GM21515 (cell line): ENCODE results near the gene LRP4.

Experiments
- ATAC-seq: cut with Tn5 transposase; IDR thresholded peaks from one replicate; pipeline ENCODE4 v1.9.1; 2021; ENCODE audit not compliant: unreplicated experiment

The LRP4 gene

DNA sequence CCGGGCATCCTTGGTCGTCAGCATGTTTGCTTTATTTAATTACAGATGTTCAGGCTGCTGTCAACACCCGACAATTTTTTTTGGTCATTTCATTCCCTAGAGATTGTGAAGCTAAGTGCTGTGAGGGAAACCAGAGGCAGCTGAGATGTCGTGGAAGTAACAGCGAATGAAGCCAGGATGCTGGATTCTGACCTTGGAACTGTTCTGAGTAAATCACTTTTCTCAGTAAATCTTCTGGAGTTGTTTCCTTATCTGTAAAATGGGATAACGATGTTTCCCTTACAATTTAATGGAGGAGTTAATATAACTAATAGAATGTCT lies 71.9 kb downstream of the LRP4 start:
- no peak for ATAC-seq

DNA sequence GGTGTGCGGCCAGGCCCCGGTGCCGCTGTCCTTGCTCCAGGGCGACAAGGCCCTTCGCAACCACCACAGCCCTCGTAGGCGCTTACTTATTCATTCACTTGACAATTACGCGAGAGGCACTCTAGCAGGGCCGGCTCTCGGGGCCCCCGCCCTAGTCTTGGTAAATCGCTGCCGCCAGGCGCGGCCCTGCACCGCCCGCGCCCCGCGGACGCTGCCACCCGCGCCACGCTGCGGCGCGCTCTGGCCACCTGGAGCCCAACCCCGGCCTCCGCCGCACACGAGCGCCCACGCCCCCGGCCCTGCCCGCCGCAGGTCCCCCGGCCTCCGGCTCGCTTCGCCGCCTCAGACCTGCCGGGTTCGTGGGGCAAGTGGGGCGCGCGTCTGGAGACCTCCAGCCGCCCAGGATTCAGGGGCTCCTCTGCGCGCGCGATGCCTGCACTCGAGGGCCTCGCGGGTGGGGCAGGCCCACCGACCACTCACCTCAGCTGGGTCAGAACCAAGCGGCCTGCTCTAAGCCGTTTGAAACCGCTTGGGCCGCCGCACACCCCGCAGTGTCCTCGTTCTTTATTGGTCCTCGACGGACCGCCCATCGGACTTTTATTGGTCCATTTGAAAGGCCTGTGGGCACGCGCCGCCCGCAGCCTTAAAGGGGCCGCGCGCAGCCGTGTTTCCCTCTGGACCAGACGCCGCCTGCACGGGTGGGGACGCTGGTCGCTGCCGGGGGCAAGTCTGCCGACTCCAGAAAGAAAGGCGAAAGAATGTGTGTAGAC lies 72.4 kb downstream of the LRP4 start, which contains the start of gene CKAP5:
CKAP5 (minus strand) TSS at position 541 of the 770 bp plus-strand sequence. CDS start 25,049 bp downstream, outside the sequence.
- ATAC-seq: peak; percentile 93

DNA sequence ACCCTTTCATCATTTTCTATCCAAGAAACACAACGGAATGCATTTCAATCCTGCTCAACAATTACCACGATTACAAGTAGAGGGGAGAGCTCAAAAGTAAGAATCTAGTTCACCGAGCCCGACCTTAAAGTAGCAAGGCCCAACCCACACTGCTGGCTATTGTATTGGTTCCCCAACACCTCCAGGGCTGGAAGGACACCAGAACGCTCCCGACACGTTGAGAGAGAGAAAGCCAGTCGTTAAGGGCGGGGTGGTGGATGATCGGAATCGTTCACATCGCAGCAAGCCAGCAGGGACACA lies 73.0 kb downstream of the LRP4 start:
- no peak for ATAC-seq

DNA sequence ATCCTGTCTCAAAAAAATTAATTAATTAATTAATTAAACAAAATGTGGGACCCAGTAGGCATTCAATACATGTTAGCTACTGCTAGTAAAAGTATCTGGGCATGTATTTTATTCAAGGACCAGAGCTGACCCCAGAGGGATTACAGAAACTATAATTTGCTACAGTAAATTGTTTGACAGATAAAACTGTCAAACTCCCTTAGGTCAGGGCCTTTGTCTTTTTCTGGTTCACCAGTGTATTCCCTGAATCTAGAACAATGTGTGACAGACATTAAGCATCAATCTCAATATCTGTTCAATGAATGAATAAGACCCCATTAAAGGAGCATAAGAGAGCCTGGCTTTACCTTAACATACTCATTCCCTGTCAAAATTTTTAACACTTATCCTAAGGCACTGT lies 78.2 kb downstream of the LRP4 start:
- ATAC-seq: no peak

DNA sequence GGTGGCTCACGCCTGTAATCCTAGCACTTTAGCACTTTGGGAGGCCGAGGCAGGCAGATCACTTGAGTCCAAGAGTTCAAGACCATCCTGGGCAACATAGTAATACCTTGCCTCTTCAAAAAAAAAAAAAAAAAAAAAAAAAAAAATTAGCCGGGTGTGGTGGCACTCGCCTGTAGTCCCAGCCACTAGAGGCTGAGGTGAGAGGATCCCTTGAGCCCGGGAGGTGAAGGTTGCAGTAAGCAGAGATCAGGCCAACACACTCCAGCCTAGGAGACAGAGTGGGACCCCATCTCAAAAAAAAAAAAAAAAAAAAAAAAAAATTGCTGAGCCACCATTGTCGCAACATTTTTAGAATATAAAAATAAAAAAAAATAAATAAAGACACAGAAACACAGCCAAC lies 79.8 kb downstream of the LRP4 start:
- ATAC-seq: no peak

DNA sequence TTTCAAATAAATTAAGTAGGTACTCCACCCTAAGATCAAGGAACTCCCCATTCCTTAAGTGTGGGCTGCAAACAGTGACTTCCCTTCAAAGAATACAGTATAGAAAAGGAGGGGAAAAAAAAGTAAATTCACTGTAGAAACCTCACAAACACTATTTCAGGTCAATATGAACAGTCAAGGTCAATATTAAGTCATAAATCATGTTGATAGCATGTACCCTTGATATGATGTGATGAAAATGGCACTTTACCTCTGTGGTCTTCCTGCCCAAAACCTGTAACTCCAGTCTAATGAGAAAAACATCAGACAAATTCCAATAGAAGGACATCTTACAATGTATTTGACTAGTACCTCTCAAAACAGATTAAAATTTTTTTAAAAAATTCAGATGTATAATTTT lies 80.5 kb downstream of the LRP4 start:
- no peak for ATAC-seq

DNA sequence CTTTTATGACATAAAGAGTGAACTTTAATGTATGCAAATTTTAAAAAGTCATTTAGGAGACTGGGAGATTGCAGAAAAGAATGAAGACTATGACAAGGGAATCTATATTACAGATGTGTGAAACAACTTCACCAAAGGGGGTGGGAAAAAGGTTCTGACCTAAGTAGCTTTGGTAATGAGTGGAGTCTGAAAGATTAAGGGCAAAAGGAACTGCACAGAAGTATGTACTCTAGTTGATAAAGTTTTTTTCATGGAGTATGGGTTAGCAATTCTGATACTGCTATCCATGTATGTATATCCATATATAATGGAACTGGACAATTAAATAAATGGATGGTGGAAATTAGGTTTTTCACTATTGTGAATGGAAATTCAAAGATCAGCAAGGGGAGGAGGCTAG lies 81.5 kb downstream of the LRP4 start:
- ATAC-seq: no peak

DNA sequence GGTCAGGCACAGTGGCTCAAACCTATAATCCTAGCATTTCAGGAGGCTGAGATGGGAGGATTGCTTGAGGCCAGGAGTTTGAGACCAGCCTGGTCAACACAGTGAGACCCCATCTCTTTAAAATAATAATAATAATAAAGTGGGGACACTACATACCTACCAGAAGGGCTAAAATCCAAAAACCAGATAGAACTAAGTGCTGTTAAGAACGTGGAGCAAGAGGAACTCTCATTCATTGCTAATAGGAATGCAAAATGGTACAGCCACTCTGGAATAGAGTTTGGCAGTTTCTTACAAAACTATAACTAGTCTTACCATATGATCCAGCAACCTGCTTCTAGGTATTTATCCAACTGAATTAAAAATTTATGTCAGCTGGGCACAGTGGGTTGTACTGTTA lies 81.9 kb downstream of the LRP4 start:
- ATAC-seq: no peak

DNA sequence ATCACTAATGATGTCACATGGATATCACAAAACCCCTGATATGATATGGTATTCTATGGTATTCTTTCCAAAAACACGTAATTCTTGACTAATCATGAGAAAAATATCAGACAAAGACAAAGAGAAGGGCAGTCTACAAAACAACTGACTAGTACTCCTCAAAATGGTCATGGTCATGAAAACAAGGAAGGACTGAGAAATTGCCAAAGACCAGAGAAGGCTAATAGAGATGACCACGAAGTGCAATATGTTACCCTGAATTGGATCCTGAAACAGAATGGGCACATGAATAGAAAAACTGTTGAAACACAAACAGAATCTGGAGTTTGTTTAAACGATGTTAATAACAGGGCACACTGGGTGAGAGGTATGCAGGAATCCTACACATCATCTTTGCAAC lies 82.5 kb downstream of the LRP4 start:
- no peak for ATAC-seq

DNA sequence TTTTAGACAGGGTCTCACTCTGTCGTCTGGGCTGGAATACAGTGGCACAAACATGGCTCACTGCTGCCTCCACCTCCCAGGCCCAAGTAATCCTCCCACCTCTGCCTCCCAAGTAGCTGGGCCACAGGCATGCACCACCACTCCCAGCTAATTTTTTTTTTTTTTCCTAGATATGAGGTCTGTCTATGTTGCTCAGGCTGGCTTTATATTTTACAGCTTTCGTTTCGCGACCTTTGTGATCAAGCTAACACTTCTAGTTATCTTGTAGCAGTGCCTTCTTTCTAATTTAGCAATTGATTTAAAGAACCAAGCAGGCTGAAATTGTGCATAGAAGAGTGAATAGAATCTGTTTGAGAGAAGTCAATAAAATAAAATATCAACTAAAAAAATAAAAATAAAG lies 83.5 kb downstream of the LRP4 start:
- ATAC-seq: no peak

DNA sequence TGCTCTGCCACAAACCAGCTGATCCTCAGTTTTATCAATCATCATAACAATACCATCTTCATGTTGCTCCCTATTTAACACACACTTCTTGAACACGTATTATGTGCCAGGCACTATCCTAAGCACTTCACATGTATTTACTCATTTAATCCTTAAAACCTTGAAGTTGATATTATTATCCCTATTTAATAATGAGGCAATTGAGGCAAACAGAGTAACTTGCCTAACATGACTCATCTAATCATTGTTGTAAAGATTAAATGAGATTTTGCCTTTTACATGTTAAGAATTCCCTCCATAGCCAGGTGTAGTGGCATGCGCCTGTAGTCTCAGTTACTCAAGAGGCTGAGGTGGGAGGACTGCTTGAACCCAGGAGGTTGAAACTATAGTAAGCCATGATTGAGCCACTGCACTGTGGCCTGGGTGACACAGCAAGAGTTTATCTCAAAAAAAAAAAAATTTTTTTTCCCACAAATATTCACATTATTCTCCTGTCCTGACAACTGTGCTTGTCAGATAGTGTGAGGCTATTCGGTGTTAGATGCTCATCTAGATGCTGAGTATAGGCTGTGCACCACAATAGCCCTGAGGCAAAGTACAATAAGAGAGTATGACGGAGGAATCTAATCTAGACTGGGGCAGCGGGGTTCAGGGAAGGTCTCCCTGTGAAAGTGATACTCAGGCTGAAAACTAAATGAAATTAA lies 85.7 kb downstream of the LRP4 start:
- ATAC-seq: no peak

DNA sequence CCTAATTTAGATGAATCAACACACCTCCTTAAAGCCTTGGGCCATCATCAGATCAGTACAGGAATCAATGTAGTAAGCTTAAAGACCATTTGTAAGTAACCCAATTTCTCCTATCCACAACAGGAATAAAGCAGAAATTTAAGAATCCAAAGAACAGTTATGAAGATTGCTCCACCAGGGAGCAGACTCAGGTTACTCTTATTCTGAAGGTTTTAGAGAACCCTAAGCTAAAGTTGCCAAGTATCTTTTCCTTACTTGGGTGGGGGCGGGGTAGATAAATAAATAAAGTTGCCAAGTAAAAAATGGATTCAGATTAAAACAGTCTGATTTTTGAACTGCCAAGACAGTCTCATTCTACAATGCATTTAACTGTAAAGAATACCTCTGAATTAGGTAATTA lies 90.4 kb downstream of the LRP4 start:
- no peak for ATAC-seq

DNA sequence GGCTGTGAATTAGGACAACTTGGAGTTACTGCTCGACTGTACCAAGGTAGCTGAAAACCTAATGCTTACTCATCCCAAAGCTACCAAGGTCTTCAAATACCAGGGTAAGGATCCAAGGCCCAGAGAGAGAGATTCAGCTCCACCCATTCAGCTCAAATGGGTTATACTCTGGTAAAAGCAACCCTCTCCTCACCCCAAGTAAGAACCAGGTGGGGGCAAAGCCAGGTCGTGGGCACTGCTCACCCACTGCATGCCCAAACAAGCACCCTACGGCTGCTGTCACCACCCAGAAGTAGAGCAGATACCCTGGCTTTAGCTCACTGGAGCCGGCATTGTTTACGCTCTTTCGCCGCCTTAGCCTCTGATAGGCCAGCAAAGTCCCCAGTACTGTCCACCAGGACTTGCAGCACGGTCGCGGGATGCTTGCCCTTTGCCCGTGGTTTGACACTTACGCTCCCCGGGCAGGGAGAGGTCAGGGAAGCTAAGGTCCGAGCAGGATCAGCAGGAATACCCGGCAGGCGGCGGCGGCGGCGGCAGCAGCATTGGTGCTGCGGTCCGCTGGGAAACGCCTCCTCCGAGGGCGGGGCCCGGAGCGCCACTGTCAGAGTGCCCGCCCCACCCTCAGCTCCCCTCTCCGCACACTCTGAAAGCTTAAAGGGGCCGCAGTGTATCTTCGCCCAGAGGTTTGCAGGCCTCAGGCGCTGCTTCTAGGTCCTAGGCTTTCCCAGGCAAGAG lies 91.9 kb downstream of the LRP4 start:
- peak; percentile 99 for ATAC-seq

DNA sequence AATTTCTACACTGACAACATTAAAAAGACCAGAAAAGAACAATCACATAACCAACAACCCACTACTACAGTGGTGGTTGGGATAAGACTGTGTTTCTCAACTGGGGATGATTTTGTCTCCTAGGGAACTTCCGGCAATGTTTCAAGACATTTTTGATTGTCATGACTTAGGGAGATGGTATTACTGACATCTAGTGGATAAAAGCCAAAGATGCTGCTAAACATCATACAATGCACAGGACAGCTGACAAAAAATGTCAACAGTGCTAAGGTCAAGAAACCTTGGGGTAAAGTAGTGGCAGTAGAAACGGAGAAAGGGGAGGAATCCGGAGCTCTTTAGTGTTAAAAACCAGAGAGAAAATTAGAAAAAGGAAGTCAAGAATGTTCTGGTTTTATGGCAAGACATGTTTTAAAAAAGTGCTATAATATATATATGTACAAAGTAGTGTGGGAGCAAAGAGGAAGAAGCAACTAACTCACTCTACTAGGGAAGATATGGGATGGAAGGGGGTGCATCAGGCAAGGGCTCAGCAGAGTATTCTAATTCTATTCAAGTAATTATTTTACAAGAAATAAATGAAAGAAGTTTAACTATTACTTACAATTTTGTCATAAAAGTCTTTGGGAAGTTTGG lies 109.4 kb downstream of the LRP4 start:
- ATAC-seq: no peak
